PC-9 (cell line): ENCODE data around the gene MRPL21.

Source experiments
- EZH2 ChIP-seq: fragments of 200-600 bp; sonication (generic); IDR thresholded peaks from 2 replicates; pipeline ENCODE4 v1.8.0; 2017; ENCODE audit warnings: antibody characterized with exemption, low read depth
- TF ChIP-seq, protein P1 (sequence below): fragments of 200-600 bp; sonication (generic); conservative IDR thresholded peaks from 2 replicates; pipeline ENCODE4 v1.6.1; 2017; ENCODE audit warnings: mixed run types, antibody characterized with exemption, mild to moderate bottlenecking, moderate library complexity

DNA sequence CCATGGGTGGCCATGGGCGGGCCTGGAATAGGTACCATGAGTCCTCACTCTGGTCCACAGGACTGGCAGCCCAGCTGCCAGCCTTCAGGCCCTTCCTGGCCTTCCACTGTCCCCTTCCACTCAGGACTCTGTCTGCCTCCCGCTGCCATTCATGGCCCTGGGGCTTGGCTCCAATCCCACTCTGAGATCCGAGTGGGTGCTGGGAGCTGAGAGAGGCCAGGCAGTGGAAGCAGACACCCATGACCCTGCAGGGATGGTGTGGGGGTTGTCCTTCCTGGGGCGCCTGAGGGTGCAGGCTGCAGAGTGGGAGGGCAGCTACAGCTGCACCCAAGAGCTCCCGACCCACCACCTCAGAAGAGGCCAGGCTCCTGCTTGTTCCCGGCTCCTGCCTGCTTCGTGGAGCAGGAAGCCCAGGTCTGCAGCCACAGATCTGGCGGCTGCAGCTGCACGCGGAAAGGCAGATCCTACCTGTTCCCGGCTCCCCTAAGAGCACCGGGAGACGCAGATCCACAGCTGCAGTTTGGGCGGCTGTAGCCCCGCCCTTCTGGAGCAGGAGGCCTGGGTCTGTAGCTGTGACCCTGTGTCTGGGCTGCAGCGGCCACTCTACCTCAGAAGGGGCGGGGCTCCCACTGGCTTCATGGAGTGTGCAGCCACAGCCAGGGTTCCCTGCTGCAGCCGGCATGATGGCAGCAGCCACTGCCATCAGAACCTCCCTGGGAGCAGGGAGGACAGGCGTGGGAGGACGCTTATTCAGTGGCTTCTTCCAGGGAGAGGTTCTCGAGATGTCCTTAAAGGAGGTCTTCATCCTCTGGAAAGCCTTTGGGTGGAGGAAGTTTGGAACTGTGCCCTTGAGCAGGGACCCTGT lies 27.6 kb upstream of the MRPL21 start:
- TF ChIP-seq, protein P1, sequence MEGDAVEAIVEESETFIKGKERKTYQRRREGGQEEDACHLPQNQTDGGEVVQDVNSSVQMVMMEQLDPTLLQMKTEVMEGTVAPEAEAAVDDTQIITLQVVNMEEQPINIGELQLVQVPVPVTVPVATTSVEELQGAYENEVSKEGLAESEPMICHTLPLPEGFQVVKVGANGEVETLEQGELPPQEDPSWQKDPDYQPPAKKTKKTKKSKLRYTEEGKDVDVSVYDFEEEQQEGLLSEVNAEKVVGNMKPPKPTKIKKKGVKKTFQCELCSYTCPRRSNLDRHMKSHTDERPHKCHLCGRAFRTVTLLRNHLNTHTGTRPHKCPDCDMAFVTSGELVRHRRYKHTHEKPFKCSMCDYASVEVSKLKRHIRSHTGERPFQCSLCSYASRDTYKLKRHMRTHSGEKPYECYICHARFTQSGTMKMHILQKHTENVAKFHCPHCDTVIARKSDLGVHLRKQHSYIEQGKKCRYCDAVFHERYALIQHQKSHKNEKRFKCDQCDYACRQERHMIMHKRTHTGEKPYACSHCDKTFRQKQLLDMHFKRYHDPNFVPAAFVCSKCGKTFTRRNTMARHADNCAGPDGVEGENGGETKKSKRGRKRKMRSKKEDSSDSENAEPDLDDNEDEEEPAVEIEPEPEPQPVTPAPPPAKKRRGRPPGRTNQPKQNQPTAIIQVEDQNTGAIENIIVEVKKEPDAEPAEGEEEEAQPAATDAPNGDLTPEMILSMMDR: no peak
- no peak for TF ChIP-seq EZH2
